Measurements from ENCODE around the gene COX10. TPM values are rescaled to one million over a fixed set of nuclear protein-coding genes. Genes with fewer than 3 reads are reported as not detected.

The COX10 gene
- total RNA-seq, 1 experiment from 2014 or later: 13.4 TPM

GRCh38 chr17:14143688-14144087, 74.4 kb downstream of the COX10 start:
- H3K4me3 ChIP-seq (ENCODE audit: low read depth in 2 of 2, low read length in 2 of 2): no peak overlapping the region
- no peaks in the 10 kb centered on the region for H3K27me3 ChIP-seq (ENCODE audit: control insufficient read depth, insufficient read depth, low read length)
- H3K36me3 ChIP-seq (ENCODE audit: control insufficient read depth, insufficient read depth, low read length): no peaks in the 10 kb centered on the region
- ATAC-seq (no peak), DNase-seq (ENCODE audit: low read depth, low spot score) (no peak)
- POLR2A ChIA-PET: interaction anchor here (0.6 kb wide), 1 partner anchor 9 kb away, joined by 6 read pairs; no protein-coding TSS in a partner anchor
- no peak overlapping the region for H3K27ac ChIP-seq (ENCODE audit: low read length)
- CTCF ChIA-PET: no interaction called here
- in situ Hi-C loops (cut with HindIII; ENCODE audit: low pct_unique_long_range_greater_than_20kb, low sequenced_read_pairs) (no loop called here), intact Hi-C loops (cut with micrococcal nuclease; ENCODE audit: unreplicated experiment) (no loop called here)
- no peak for TF ChIP-seq SIN3A (IDR thresholded peaks at IDR 0.05; ENCODE audit: borderline replicate concordance, insufficient read depth, low read depth, low read length)
- no peak for TF ChIP-seq TCF7L2 (IDR thresholded peaks at IDR 0.05; ENCODE audit: low read depth, low read length)
- TF ChIP-seq CTCF (IDR thresholded peaks at IDR 0.05): no peak
- TF ChIP-seq REST (IDR thresholded peaks at IDR 0.05; ENCODE audit: insufficient read depth in 1 of 2, low read depth in 2 of 2, low read length in 1 of 2): no peak
- TF ChIP-seq POLR2AphosphoS5 (IDR thresholded peaks at IDR 0.05; ENCODE audit: low read depth, low read length): no peak
- no TSS peak for BruUV-seq (replicated peaks)
- H3K4me1 ChIP-seq (ENCODE audit: control insufficient read depth, insufficient read depth, low read length): no peaks in the 10 kb centered on the region
- H3K9me3 ChIP-seq (ENCODE audit: control insufficient read depth, insufficient read depth, low read depth, low read length): peaks cover 3% of the 10 kb centered on the region; the same call in 1 of the 2 replicates

GRCh38 chr17:14144508-14144907, 75.2 kb downstream of the COX10 start:
- in situ Hi-C loops (cut with HindIII; ENCODE audit: low pct_unique_long_range_greater_than_20kb, low sequenced_read_pairs): no loop called here
- ATAC-seq: no peak
- CTCF ChIA-PET: no interaction called here

More at GRCh38 chr17:14144508-14144907, 75.2 kb downstream of the COX10 start:
- H3K9me3 ChIP-seq (ENCODE audit: control insufficient read depth, insufficient read depth, low read depth, low read length): peaks cover 3% of the 10 kb centered on the region; the same call in 1 of the 2 replicates
- no peaks in the 10 kb centered on the region for H3K36me3 ChIP-seq (ENCODE audit: control insufficient read depth, insufficient read depth, low read length)
- H3K4me1 ChIP-seq (ENCODE audit: control insufficient read depth, insufficient read depth, low read length): no peaks in the 10 kb centered on the region
- POLR2A ChIA-PET: no interaction called here
- no peak overlapping the region for H3K27ac ChIP-seq (ENCODE audit: low read length)
- DNase-seq (ENCODE audit: low read depth, low spot score): no peak
- TF ChIP-seq CTCF (IDR thresholded peaks at IDR 0.05): no peak
- TF ChIP-seq REST (IDR thresholded peaks at IDR 0.05; ENCODE audit: insufficient read depth in 1 of 2, low read depth in 2 of 2, low read length in 1 of 2): no peak
- TF ChIP-seq SIN3A (IDR thresholded peaks at IDR 0.05; ENCODE audit: borderline replicate concordance, insufficient read depth, low read depth, low read length): no peak
- TF ChIP-seq TCF7L2 (IDR thresholded peaks at IDR 0.05; ENCODE audit: low read depth, low read length): no peak
- no peak for TF ChIP-seq POLR2AphosphoS5 (IDR thresholded peaks at IDR 0.05; ENCODE audit: low read depth, low read length)
- intact Hi-C loops (cut with micrococcal nuclease; ENCODE audit: unreplicated experiment): no loop called here
- H3K4me3 ChIP-seq (ENCODE audit: low read depth in 2 of 2, low read length in 2 of 2): no peak overlapping the region
- no TSS peak for BruUV-seq (replicated peaks)
- no peaks in the 10 kb centered on the region for H3K27me3 ChIP-seq (ENCODE audit: control insufficient read depth, insufficient read depth, low read length)
